OCI-LY1 (cell line): ENCODE data around the gene APC2.

ENCODE experiments used
- H2AFZ ChIP-seq: fragments of 200-600 bp; sonication (generic), shearing (Covaris generic); 2 replicates; pipeline ENCODE4 v1.6.0; 2014; ENCODE audit warnings: antibody characterized with exemption, mild to moderate bottlenecking, low read length
- H3F3A ChIP-seq: fragments of 200-600 bp; sonication (generic), shearing (Covaris generic); 2 replicates; pipeline ENCODE4 v1.6.0; 2014; ENCODE audit warnings: mild to moderate bottlenecking, antibody characterized with exemption, low read length, moderate library complexity; ENCODE audit not compliant: insufficient read depth
- H3K27ac ChIP-seq: fragments of 200-600 bp; sonication (generic); 2 replicates; pipeline ENCODE4 v1.5.1; 2014; ENCODE audit warnings: low read length, mixed run types, mild to moderate bottlenecking, low read depth; ENCODE audit not compliant: poor library complexity, severe bottlenecking
- H3K27me3 ChIP-seq: fragments of 200-600 bp; sonication (generic); 2 replicates; pipeline ENCODE4 v1.6.0; 2014; ENCODE audit warnings: antibody characterized with exemption, mild to moderate bottlenecking, low read length, moderate library complexity; ENCODE audit not compliant: insufficient read depth
- H3K36me3 ChIP-seq: fragments of 200-600 bp; sonication (generic); 2 replicates; pipeline ENCODE4 v1.6.1; 2014; ENCODE audit warnings: mild to moderate bottlenecking, antibody characterized with exemption, low read length, moderate library complexity, mixed read lengths; ENCODE audit not compliant: insufficient read depth
- H3K4me1 ChIP-seq: fragments of 200-600 bp; sonication (generic); 2 replicates; pipeline ENCODE4 v1.5.1; 2014; ENCODE audit warnings: mild to moderate bottlenecking, low read length, moderate library complexity; ENCODE audit not compliant: insufficient read depth, severe bottlenecking
- H3K4me2 ChIP-seq: fragments of 200-600 bp; sonication (generic), shearing (Covaris generic); 2 replicates; pipeline ENCODE4 v1.6.1; 2014; ENCODE audit warnings: low read length
- H3K4me3 ChIP-seq: fragments of 200-600 bp; sonication (generic); 2 replicates; pipeline ENCODE4 v1.5.1; 2014; ENCODE audit warnings: low read length, low read depth, mild to moderate bottlenecking, mixed read lengths; ENCODE audit not compliant: poor library complexity, severe bottlenecking
- H3K79me2 ChIP-seq: fragments of 200-600 bp; shearing (Covaris generic); 2 replicates; pipeline ENCODE4 v1.6.1; 2016; ENCODE audit warnings: mixed run types, low read length, mixed read lengths; ENCODE audit not compliant: insufficient read depth
- H3K9ac ChIP-seq: fragments of 200-600 bp; sonication (generic), shearing (Covaris generic); 2 replicates; pipeline ENCODE4 v1.6.1; 2014; ENCODE audit warnings: mild to moderate bottlenecking, low read length, mixed read lengths
- H3K9me2 ChIP-seq: fragments of 200-600 bp; sonication (generic), shearing (Covaris generic); 2 replicates; pipeline ENCODE4 v1.6.1; 2014; ENCODE audit warnings: low read depth, mild to moderate bottlenecking, low read length, mixed read lengths
- H3K9me3 ChIP-seq: fragments of 200-600 bp; shearing (Covaris generic); 2 replicates; pipeline ENCODE4 v1.6.1; 2014; ENCODE audit warnings: low read length, mixed read lengths
- H4K20me1 ChIP-seq: fragments of 200-600 bp; sonication (generic), shearing (Covaris generic); 2 replicates; pipeline ENCODE4 v1.6.0; 2016; ENCODE audit warnings: mild to moderate bottlenecking, low read length; ENCODE audit not compliant: insufficient read depth
- EZH2 ChIP-seq: fragments of 200-600 bp; sonication (generic), shearing (Covaris generic); IDR thresholded peaks from 2 replicates; pipeline ENCODE4 v1.8.0; 2017; ENCODE audit warnings: borderline replicate concordance, mixed run types, mild to moderate bottlenecking, antibody characterized with exemption, low read length, moderate library complexity, mixed read lengths
- TF ChIP-seq, protein P1 (sequence below): fragments of 200-600 bp; sonication (generic), shearing (Covaris generic); IDR thresholded peaks from 2 replicates; pipeline ENCODE4 v1.5.1; 2017; ENCODE audit warnings: mild to moderate bottlenecking, antibody characterized with exemption, low read length, moderate library complexity, mixed read lengths

APC2 gene

DNA sequence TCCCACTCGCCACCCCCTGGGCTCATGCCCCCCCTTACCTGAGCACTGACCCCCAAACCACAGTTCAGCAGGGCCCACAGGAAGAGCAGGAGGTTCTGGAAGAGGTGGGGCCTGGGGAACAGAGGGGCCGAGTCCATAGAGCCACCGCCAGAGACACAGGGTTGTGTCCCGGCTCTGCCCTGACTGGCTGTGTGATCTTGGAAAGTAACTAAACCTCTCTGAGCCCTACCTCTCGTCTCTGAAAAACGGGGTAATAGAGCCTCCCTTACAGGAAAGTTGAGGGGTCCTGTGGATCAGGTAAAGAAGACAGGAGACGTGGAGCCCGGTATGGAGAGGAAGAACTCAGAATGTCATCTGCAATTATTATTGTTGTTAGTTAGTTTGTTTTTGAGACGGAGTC is 60.9 kb downstream of the APC2 start:
- TF ChIP-seq, protein P1, sequence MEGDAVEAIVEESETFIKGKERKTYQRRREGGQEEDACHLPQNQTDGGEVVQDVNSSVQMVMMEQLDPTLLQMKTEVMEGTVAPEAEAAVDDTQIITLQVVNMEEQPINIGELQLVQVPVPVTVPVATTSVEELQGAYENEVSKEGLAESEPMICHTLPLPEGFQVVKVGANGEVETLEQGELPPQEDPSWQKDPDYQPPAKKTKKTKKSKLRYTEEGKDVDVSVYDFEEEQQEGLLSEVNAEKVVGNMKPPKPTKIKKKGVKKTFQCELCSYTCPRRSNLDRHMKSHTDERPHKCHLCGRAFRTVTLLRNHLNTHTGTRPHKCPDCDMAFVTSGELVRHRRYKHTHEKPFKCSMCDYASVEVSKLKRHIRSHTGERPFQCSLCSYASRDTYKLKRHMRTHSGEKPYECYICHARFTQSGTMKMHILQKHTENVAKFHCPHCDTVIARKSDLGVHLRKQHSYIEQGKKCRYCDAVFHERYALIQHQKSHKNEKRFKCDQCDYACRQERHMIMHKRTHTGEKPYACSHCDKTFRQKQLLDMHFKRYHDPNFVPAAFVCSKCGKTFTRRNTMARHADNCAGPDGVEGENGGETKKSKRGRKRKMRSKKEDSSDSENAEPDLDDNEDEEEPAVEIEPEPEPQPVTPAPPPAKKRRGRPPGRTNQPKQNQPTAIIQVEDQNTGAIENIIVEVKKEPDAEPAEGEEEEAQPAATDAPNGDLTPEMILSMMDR, result no peak
- no peak for TF ChIP-seq EZH2
- H3K9me2 ChIP-seq, result no peaks in the 10 kb centered on the region
- H2AFZ ChIP-seq, result no peak overlapping the region
- H3K36me3 ChIP-seq, result no peaks in the 10 kb centered on the region
- no peak overlapping the region for H3K27ac ChIP-seq
- no peak overlapping the region for H3K4me3 ChIP-seq
- H3K9me3 ChIP-seq, result no peaks in the 10 kb centered on the region
- H4K20me1 ChIP-seq, result no peaks in the 10 kb centered on the region
- H3F3A ChIP-seq, result no peaks in the 10 kb centered on the region
- H3K4me1 ChIP-seq, result no peaks in the 10 kb centered on the region
- H3K79me2 ChIP-seq, result no peaks in the 10 kb centered on the region
- H3K27me3 ChIP-seq, result peaks cover 8% of the 10 kb centered on the region
- no peak overlapping the region for H3K9ac ChIP-seq
- H3K4me2 ChIP-seq, result no peak overlapping the region

DNA sequence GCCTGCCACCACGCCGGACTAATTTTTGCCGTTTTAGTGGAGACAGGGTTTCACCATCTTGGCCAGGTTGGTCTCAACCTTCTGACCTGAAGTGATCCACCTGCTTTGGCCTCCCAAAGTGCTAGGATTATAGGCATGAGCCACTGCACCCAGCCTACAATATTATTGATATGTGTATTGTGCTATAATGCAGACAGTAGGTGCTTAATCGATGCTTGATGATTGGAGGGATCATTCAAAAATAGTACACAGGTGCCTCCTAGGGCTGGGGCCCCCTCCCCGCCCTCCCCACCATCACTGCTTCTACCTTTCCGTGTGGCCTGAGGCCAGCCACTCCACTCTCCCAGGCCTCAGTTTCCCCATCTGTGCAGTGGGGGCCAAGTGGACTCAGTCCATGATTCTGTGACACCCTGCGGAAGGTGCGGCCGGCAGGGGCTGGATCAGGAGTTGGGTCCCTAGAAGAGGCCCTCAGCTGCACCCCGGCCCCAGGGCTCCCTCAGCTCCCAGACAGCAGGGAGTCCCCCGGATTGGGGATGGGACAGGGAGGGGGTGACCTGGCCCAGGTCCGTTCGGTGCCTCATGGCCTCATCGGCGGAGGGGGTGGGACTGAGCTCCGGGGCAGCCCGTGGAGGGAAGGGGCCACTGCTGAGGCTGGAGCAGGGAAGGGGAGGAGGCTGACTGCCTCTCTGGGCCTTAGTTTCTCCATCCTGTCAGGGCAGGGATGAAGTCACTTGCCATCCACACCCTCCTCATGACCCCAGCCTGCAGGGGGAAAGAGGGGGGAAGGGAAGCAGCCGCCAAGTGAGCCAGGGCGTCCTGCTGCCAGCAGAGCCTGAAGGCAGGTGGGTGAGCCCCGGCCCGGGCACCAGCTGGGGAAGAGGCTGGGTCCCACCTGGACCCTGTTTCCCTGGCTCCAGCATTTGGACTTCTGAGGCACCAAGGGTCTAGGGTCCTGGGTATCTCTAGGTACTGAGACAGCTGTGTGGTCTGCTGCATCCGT is 61.7 kb downstream of the APC2 start:
- H3K36me3 ChIP-seq, result no peaks in the 10 kb centered on the region
- no peak overlapping the region for H3K4me3 ChIP-seq
- no peaks in the 10 kb centered on the region for H3K9me2 ChIP-seq
- no peaks in the 10 kb centered on the region for H3K4me1 ChIP-seq
- H3K9ac ChIP-seq, result no peak overlapping the region
- H3K9me3 ChIP-seq, result no peaks in the 10 kb centered on the region
- H2AFZ ChIP-seq, result no peak overlapping the region
- no peaks in the 10 kb centered on the region for H3F3A ChIP-seq
- no peak overlapping the region for H3K27ac ChIP-seq
- H3K27me3 ChIP-seq, result peaks cover 8% of the 10 kb centered on the region
- no peak overlapping the region for H3K4me2 ChIP-seq
- TF ChIP-seq, protein P1, result no peak
- no peak for TF ChIP-seq EZH2
- no peaks in the 10 kb centered on the region for H4K20me1 ChIP-seq
- no peaks in the 10 kb centered on the region for H3K79me2 ChIP-seq

DNA sequence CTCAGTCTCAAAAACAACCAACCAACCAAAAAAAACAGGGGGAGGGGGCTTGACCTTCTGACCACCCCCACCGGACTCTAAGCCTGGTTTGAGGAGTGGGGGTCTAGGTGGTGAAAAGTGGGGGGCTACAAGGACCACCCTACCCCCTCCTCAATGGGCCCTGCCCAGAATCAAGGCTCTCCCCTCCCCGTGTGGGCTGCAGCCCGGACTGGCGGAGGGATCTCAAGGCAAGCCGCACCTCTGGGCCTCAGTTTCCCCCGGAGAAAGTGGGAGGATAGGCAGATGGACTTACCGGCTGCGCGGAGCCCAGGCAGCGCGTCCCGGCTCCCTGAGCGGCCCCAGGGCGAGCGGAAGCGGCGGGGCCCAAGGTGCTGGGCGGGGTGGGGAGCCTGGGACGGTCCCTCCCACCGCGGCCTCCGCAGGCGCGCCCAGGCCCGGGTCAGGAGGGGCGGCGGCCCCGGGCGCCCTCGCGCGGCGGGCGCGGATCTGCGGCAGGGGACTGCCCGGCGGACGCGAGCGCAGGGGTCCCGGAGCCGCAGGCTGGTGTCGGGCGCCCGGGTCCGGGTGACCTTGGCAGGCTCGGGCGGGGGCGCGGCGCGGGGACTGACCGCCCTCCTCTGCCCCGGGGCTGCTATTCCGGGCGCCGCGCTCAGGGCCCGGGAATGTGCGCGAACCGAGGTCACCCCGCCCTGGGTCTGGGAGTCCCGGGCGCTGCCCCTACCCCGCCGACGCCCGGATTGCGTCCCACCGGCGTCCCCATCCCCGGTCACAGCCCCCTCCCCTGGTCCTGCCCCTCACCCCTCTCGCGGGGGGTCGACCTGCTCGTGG is 63.0 kb downstream of the APC2 start, which contains the start of gene ADAMTSL5:
Gene ADAMTSL5 (minus strand): TSS at position 349 of the 828 bp plus-strand sequence. CDS start 2,076 bp downstream, outside the sequence.
- H3K9ac ChIP-seq, result no peak within 1 kb of the TSS

More for the DNA sequence above, 63.0 kb downstream of the APC2 start, which contains the start of gene ADAMTSL5:
- H2AFZ ChIP-seq, result no peak within 1 kb of the TSS
- TF ChIP-seq, protein P1, result no peak
- no peak for TF ChIP-seq EZH2
- no peaks in the 10 kb centered on the region for H3K36me3 ChIP-seq
- H3K27ac ChIP-seq, result no peak within 1 kb of the TSS
- no peaks in the 10 kb centered on the region for H3K4me1 ChIP-seq
- peaks cover 8% of the 10 kb centered on the region for H3K27me3 ChIP-seq
- no peaks in the 10 kb centered on the region for H3K9me3 ChIP-seq
- peak within 1 kb of the TSS; percentile 40; the same call in 1 of the 2 replicates for H3K4me2 ChIP-seq
- no peaks in the 10 kb centered on the region for H3F3A ChIP-seq
- H4K20me1 ChIP-seq, result no peaks in the 10 kb centered on the region
- H3K9me2 ChIP-seq, result no peaks in the 10 kb centered on the region
- H3K4me3 ChIP-seq, result no peak within 1 kb of the TSS
- no peaks in the 10 kb centered on the region for H3K79me2 ChIP-seq
